Osteocyte (in vitro differentiated cells): ENCODE data around the gene KCNC3. TPM values are rescaled to one million over a fixed set of nuclear protein-coding genes. Genes with fewer than 3 reads are reported as not detected.

Source experiments
- DNase-seq: peaks from one replicate; pipeline ENCODE4 v3.0.0; 2021; ENCODE audit warnings: mixed read lengths; ENCODE audit not compliant: unreplicated experiment; ENCODE audit errors: extremely low spot score
- H3K27ac Mint-ChIP-seq: one replicate; pipeline ENCODE4 v1.8.0; 2021; ENCODE audit warnings: mild to moderate bottlenecking, mixed read lengths; ENCODE audit not compliant: unreplicated experiment
- H3K27me3 Mint-ChIP-seq: one replicate; pipeline ENCODE4 v1.8.0; 2021; ENCODE audit warnings: mixed read lengths; ENCODE audit not compliant: unreplicated experiment
- H3K36me3 Mint-ChIP-seq: one replicate; pipeline ENCODE4 v1.8.0; 2021; ENCODE audit warnings: mixed read lengths; ENCODE audit not compliant: unreplicated experiment
- H3K4me1 Mint-ChIP-seq: one replicate; pipeline ENCODE4 v1.8.0; 2021; ENCODE audit warnings: mixed read lengths; ENCODE audit not compliant: unreplicated experiment
- H3K4me3 Mint-ChIP-seq: one replicate; pipeline ENCODE4 v1.8.0; 2021; ENCODE audit warnings: mild to moderate bottlenecking, moderate library complexity, mixed read lengths; ENCODE audit not compliant: unreplicated experiment
- H3K9me3 Mint-ChIP-seq: one replicate; pipeline ENCODE4 v1.8.0; 2021; ENCODE audit warnings: mixed read lengths; ENCODE audit not compliant: unreplicated experiment
- CTCF ChIP-seq: fragments of 200-600 bp; sonication (generic); IDR thresholded peaks from 2 replicates; pipeline ENCODE4 v1.5.0; 2021; ENCODE audit warnings: antibody characterized with exemption, mild to moderate bottlenecking, moderate library complexity
- total RNA-seq: library from RNA; stranded (reverse); gene quantifications from 2 replicates; pipeline ENCODE4 v1.2.1, GENCODE V29; 2021

Gene KCNC3
- total RNA-seq, 1 donor from 2014 or later = 1.2 TPM

GRCh38 chr19:50376166-50377050 is 47.2 kb upstream of the KCNC3 start, which contains the start of gene NR1H2:
NR1H2 (plus strand) TSS chr19:50376457; CDS start chr19:50377606, 1,149 bp downstream.
- Mint-ChIP-seq H3K4me1 (peaks cover 7% of the 10 kb centered on the region), H3K36me3 (peaks cover 27% of the 10 kb centered on the region), H3K27me3 (no peaks in the 10 kb centered on the region), H3K4me3 (peak within 1 kb of the TSS; percentile 99), H3K27ac (peak within 1 kb of the TSS; percentile 100), H3K9me3 (no peaks in the 10 kb centered on the region)
- peak; percentile 97 for DNase-seq
- TF ChIP-seq CTCF = no peak

GRCh38 chr19:50371914-50372475 is 42.8 kb upstream of the KCNC3 start:
- H3K9me3 Mint-ChIP-seq = no peaks in the 10 kb centered on the region
- TF ChIP-seq CTCF = no peak
- H3K4me1 Mint-ChIP-seq = peaks cover 13% of the 10 kb centered on the region
- H3K36me3 Mint-ChIP-seq = peaks cover 1% of the 10 kb centered on the region
- H3K27me3 Mint-ChIP-seq = peaks cover 2% of the 10 kb centered on the region
- H3K4me3 Mint-ChIP-seq = no peak overlapping the region
- no peak for DNase-seq
- H3K27ac Mint-ChIP-seq = no peak overlapping the region

- Mint-ChIP-seq H3K27me3 (peaks cover 2% of the 10 kb centered on the region), H3K4me1 (peaks cover 7% of the 10 kb centered on the region), H3K4me3 (peak overlapping the region; percentile 90), H3K9me3 (no peaks in the 10 kb centered on the region), H3K27ac (peak overlapping the region; percentile 87), H3K36me3 (no peaks in the 10 kb centered on the region)
- peak; percentile 91 for TF ChIP-seq CTCF
- peak; percentile 93 for DNase-seq
Measured at GRCh38 chr19:50368649-50369570, 39.7 kb upstream of the KCNC3 start.

GRCh38 chr19:50365434-50366306 is 36.5 kb upstream of the KCNC3 start, which contains the start of gene NAPSA:
NAPSA (minus strand) TSS chr19:50365639; CDS start chr19:50365621, 18 bp downstream.
- Mint-ChIP-seq H3K4me3 (no peak within 1 kb of the TSS), H3K9me3 (no peaks in the 10 kb centered on the region), H3K36me3 (no peaks in the 10 kb centered on the region), H3K4me1 (peaks cover 7% of the 10 kb centered on the region), H3K27ac (no peak within 1 kb of the TSS), H3K27me3 (peaks cover 2% of the 10 kb centered on the region)
- DNase-seq = no peak
- no peak for TF ChIP-seq CTCF
